GM12872 (cell line): ENCODE data around the gene NT5DC4.

ENCODE experiments used
- TF ChIP-seq, protein P1 (sequence below): IDR thresholded peaks from 3 replicates; pipeline ENCODE4 v1.5.1; 2011; ENCODE audit warnings: low read depth, mild to moderate bottlenecking, low read length, moderate library complexity; ENCODE audit not compliant: insufficient read depth

The NT5DC4 gene

GRCh38 chr2:112718863-112719370, 1.9 kb upstream of the NT5DC4 start:
- TF ChIP-seq, protein P1, sequence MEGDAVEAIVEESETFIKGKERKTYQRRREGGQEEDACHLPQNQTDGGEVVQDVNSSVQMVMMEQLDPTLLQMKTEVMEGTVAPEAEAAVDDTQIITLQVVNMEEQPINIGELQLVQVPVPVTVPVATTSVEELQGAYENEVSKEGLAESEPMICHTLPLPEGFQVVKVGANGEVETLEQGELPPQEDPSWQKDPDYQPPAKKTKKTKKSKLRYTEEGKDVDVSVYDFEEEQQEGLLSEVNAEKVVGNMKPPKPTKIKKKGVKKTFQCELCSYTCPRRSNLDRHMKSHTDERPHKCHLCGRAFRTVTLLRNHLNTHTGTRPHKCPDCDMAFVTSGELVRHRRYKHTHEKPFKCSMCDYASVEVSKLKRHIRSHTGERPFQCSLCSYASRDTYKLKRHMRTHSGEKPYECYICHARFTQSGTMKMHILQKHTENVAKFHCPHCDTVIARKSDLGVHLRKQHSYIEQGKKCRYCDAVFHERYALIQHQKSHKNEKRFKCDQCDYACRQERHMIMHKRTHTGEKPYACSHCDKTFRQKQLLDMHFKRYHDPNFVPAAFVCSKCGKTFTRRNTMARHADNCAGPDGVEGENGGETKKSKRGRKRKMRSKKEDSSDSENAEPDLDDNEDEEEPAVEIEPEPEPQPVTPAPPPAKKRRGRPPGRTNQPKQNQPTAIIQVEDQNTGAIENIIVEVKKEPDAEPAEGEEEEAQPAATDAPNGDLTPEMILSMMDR, result no peak

DNA sequence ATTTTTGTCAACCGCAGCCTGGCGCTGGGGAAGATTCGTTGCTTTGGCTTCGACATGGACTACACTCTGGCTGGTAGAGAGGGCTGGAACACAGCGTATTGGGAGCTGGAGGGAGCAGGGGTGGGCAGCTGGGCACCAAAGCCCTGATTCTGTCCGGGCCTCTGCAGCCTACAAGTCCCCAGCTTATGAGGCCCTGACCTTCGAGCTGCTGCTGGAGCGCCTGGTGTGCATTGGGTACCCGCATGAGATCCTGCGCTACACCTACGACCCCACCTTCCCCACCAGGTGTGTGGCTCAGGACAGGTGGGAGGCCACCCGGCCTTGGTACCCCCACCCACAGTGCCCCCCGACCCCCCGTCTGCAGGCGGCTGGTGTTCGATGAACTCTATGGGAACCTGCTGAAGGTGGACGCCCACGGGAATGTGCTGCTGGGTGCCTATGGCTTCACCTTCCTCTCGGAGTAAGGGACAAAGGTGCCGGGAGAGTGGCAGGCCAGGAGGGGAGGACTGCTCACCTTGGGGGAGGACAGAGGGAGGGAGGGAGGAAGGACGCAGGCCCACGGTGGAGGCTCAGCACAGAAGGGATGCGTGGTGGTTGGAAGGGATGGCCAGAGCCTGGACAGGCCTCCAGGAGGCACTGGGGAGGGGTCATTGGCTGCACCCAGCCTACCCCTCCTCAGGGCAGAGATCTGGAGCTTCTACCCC, 1.2 kb downstream of the NT5DC4 start:
- TF ChIP-seq, protein P1, result no peak

GRCh38 chr2:112722816-112723546, 2.2 kb downstream of the NT5DC4 start:
- TF ChIP-seq, protein P1, result no peak

GRCh38 chr2:112723547-112723940, 2.7 kb downstream of the NT5DC4 start:
- TF ChIP-seq, protein P1, result no peak

DNA sequence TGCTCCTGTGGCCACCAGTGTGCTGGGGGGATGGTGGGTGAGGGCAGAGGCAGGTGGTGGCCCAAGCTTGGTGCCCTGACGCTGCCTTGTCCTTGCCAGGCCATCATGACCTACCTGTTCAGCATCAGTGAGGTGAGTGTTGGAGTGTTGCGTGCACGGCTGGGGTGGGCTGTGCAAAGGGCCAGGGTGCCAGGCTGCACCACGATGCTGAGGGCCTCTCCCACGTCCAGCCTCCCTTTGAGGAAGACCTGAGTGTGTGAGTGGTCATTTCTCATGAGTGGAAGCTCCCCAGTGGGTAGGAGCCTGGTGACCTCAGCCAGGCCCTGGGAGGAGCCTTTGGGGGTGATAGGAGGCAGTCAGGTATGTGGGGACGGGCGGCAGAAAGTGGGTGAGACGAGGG, 3.2 kb downstream of the NT5DC4 start:
- TF ChIP-seq, protein P1, result no peak

DNA sequence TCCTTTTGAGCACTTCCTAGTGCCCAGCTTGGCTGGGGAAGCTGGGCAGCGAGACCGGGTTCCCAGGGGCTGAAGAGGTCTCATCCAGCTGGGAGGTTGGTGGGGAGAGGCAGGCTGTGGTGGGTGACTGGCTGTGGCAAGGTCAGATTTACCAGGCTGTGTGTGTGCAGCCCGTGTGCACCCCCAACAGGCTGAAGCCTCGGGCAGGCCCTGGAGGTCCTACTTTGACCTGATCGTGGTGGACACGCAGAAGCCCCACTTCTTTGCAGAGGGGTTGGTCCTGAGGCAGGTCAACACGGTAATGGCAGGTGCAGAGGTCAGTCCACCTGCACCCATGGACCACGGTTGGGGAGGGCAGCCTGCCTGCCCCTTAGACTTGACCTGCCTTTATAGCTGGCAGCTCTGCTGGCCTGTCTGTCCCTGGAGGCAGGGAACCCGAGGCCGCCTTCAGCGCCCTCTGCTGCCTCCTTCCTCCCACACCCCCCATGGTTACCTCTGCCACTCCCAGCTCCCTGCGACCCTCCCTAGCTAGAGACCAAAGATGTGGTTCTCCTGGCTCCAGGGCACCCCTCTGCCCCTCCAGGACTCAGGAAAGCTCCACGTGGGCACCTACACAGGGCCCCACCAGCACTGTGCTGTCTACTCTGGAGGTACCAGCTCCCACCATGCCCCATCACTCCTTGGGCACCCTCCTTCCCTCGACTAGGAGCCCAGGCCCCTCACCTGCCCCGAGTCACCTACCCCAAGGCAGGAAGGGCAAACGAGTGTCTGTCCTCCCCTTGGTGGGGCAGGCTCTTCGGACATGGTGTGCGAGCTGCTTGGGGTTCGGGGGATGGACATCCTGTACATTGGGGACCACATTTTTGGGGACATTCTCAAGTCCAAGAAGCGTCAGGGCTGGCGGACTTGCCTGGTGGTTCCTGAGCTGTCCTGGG, 4.0 kb downstream of the NT5DC4 start:
- TF ChIP-seq, protein P1, result peak; percentile 58
